ENCODE data around the gene SMARCB1.

Gene SMARCB1

GRCh38 chr22:23745791-23746190 lies 41.0 kb upstream of the SMARCB1 start:
- no peak for TF ChIP-seq CTCF (IDR thresholded peaks at IDR 0.05; ENCODE audit: low read depth, low read length, missing control alignments)
- no peak for DNase-seq (ENCODE audit: extremely low read depth, low read depth)
- H3K4me3 ChIP-seq (replicated peaks; ENCODE audit: low read depth, low read length), result no peak overlapping the region

GRCh38 chr22:23749841-23750301 lies 36.9 kb upstream of the SMARCB1 start:
- DNase-seq (ENCODE audit: extremely low read depth, low read depth), result no peak
- no peak for TF ChIP-seq CTCF (IDR thresholded peaks at IDR 0.05; ENCODE audit: low read depth, low read length, missing control alignments)
- H3K4me3 ChIP-seq (replicated peaks; ENCODE audit: low read depth, low read length), result peak overlapping the region; percentile 90

- peak overlapping the region; percentile 90 for H3K4me3 ChIP-seq (replicated peaks; ENCODE audit: low read depth, low read length)
- TF ChIP-seq CTCF (IDR thresholded peaks at IDR 0.05; ENCODE audit: low read depth, low read length, missing control alignments), result no peak
- no peak for DNase-seq (ENCODE audit: extremely low read depth, low read depth)
Observed at GRCh38 chr22:23750367-23750713, 36.4 kb upstream of the SMARCB1 start.

GRCh38 chr22:23750714-23751440 lies 35.9 kb upstream of the SMARCB1 start, which contains the start of gene ZNF70:
ZNF70 (minus strand) TSS chr22:23751112; CDS start chr22:23745140, 5,972 bp downstream.
- H3K4me3 ChIP-seq (replicated peaks; ENCODE audit: low read depth, low read length), result peak within 1 kb of the TSS; percentile 90
- DNase-seq (ENCODE audit: extremely low read depth, low read depth), result no peak
- TF ChIP-seq CTCF (IDR thresholded peaks at IDR 0.05; ENCODE audit: low read depth, low read length, missing control alignments), result peak; percentile 9

- peak overlapping the region; percentile 90 for H3K4me3 ChIP-seq (replicated peaks; ENCODE audit: low read depth, low read length)
- no peak for DNase-seq (ENCODE audit: extremely low read depth, low read depth)
- TF ChIP-seq CTCF (IDR thresholded peaks at IDR 0.05; ENCODE audit: low read depth, low read length, missing control alignments), result no peak
Observed at GRCh38 chr22:23751441-23751996, 35.2 kb upstream of the SMARCB1 start.

GRCh38 chr22:23752090-23752691 lies 34.6 kb upstream of the SMARCB1 start:
- no peak overlapping the region; the same call in 1 of the 2 replicates for H3K4me3 ChIP-seq (replicated peaks; ENCODE audit: low read depth, low read length)
- DNase-seq (ENCODE audit: extremely low read depth, low read depth), result no peak

More at GRCh38 chr22:23752090-23752691, 34.6 kb upstream of the SMARCB1 start:
- TF ChIP-seq CTCF (IDR thresholded peaks at IDR 0.05; ENCODE audit: low read depth, low read length, missing control alignments), result no peak

Measured in HFF-Myc (cell line).